ENCODE results near the gene FOXL3.

DNA sequence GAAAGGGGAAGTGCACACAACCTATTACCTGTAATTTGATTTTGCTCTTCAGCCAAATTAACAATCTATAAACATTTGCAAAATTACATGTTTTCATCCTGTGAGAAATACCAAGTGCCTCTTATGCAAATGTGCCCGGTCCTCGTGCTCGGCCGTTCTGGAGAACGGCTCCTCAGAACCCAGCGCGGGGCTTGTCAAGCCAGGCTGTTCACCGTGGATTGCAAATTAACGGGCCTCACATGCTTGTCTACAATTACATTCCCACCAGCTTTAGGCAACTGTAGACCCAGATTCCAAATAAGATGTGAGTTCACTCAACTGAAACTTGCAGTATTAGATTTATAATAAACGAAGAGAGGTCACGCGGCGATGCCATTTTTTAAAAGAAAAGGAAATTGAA is 8.8 kb downstream of the FOXL3 start:
- TF ChIP-seq POLR2A (IDR thresholded peaks at IDR 0.05) (no peak), EP300 (IDR thresholded peaks at IDR 0.05) (no peak)
- TF ChIP-seq, protein P1, sequence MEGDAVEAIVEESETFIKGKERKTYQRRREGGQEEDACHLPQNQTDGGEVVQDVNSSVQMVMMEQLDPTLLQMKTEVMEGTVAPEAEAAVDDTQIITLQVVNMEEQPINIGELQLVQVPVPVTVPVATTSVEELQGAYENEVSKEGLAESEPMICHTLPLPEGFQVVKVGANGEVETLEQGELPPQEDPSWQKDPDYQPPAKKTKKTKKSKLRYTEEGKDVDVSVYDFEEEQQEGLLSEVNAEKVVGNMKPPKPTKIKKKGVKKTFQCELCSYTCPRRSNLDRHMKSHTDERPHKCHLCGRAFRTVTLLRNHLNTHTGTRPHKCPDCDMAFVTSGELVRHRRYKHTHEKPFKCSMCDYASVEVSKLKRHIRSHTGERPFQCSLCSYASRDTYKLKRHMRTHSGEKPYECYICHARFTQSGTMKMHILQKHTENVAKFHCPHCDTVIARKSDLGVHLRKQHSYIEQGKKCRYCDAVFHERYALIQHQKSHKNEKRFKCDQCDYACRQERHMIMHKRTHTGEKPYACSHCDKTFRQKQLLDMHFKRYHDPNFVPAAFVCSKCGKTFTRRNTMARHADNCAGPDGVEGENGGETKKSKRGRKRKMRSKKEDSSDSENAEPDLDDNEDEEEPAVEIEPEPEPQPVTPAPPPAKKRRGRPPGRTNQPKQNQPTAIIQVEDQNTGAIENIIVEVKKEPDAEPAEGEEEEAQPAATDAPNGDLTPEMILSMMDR (IDR thresholded peaks at IDR 0.05) = no peak
